Forelimb muscle (tissue), 1 donor: ENCODE data around the gene GPHN. TPM values are rescaled to one million over a fixed set of nuclear protein-coding genes. Genes with fewer than 3 reads are reported as not detected.
"Not testable (repeated sequence)": the region's sequence is repeated elsewhere in the genome, so short reads cannot be mapped to it uniquely, and the experiment has no call there.

Experiments
- DNase-seq: peaks from one replicate; pipeline ENCODE4 v3.0.0-alpha.2; 2013; ENCODE audit warnings: low read depth
- polyA plus RNA-seq: library from polyadenylated mRNA; unstranded; fragments of 120-200 nt; gene quantifications from one replicate; pipeline ENCODE4 v1.2.1, GENCODE V29; 2013; ENCODE audit not compliant: insufficient read length

Gene GPHN
- polyA plus RNA-seq, 1 donor = 13.0 TPM

DNA sequence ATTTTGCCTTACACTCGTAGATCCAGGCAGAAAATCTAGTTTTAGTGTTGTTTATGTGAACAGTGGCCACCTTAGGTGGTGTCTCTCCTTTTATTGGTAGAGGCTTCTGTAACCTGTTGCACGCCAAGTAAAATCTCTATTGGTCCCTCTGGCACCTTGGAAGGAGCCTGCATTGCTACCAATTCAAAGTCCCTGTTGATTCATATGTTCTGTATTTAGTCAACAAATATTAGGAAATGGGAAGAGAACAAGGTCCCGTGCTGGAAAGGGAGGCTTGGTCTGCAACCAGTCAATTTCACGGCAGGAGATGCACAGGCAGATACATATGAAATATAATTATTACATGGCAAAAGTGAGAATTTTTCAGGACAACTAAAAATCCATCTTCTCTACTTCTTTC lies 6.4 kb upstream of the GPHN start:
- no peak for DNase-seq

DNA sequence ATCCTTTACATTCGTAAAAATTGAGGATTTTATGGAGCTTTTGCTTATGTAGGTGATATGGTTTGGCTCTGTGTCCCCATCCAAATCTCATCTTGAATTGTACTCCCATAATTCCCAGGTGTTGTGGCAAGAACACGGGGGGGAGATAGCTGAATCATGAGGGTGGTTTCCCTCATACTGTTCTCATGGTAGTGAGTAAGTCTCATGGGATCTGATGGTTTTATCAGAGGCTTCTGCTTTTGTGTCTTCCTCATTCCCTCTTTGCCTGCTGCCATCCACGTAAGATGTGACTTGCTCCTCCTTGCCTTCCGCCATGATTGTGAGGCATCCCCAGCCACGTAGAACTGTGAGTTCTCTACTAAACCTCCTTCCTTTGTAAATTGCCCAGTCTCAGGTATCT lies 5.1 kb upstream of the GPHN start:
- not testable (repeated sequence) for DNase-seq

DNA sequence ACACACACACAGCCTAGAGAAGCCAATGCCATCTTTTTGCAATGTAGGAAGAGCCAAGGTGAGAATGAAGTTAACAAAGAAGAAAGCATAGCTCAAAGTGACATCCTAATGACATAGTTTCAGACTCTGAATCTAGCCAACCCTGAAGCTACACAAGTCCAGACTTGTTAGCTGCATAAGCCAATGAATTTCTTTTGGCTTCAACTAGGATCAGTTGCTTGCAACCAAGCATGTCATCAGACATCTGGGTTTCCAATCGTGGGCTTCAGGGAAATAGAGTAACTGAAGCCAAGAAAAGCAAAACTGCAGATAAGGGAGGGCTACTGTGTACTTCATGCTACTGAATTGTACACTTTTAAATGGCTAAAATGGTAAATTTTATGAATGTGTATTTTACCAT lies 4.4 kb upstream of the GPHN start:
- DNase-seq = no peak

DNA sequence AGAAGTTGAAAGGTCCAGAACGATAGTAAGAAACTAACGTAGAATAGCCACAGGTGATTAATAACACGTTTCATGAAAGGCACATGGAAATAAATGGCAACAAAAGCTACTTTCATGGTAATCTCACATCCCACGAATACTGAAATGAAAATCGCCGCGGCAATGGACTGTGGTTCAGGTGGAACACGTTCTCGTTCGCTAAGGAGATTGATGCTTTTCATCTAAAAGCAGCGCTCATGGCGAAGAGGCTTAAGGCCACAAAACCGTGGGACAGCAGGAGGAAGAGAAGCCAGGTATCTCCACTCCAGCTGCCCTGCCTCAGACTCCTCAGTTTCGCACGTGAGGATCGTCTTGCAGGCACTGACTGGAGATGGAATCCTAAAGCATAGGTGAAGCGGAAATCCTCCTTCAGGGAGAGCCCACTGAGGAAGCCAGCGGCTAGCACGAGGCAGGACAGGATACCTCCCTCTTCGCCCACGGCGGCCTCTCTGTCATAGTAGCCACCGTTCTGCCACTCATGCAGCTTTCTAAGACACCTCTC lies 696 bp upstream of the GPHN start:
- DNase-seq = no peak

DNA sequence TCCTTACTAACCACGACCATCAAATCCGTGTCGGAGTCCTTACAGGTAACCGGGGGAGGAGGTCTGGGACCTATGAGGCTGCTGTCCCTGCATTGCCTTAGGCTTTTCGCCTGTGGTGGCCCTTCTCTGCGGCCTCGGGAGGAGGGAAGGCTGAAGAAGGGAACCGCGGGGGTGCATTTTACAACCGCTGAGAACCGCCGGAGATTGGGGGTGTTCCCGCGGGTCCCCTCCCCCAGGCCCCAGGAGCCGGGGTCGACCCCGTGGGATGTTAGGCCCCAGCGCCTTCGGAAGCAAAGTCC lies 549 bp downstream of the GPHN start:
- no peak for DNase-seq

DNA sequence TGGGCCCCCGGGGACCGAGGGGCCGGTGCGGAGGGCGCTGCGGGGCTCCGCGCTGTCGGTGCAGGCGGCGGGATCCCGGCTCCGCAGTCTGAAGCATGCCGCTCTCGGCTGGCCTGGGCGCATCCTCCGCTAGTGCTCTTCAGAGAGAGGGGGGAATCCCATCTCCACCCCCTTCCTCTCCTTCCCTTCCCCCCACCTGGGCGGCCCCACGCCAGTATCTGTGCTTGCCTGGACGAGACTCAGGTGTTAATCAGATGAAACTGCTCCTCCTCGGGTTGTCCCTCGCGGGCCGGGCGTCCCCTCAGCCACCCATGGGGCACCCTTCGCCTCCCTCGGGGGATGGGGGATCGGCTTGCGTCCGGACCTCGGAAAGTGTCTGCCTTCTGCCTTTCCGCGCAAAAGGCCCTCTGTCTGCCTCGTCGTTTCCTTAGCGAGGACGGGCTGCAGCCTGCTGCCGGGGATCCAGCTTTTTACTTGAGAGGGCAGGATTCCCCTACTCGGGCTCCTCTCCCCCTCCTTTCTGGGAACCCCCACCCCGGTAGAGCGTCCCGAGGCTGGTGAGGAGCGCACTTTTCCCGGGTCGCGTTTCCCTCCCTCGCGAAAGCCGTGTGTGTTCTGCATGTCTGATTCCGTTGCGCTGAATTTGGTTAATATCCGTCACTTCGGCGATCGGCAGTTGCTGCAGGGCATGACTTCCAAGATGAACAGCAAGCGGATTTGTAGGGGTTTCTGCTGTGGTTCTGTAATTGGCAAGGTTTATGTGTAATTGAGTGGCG lies 1.1 kb downstream of the GPHN start:
- DNase-seq = no peak

DNA sequence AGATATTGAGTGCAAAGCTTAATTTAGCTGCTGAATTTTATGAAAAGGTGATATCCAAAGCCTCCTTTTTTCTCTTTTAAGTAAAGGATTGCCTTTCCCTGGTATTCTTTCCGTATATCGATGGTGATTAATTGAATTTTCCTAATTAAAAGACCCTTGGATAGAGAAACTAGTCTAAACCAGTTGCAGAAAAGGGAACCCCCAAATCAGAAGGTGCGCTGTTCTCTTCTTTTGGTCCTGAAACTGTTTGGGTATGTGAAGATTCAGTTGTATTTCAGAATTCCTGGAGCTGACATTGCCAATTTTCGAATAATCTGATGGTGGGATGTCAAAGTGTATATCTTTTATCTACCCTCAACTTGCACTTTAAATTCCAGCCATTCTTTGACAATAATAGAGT lies 1.9 kb downstream of the GPHN start:
- DNase-seq = no peak

DNA sequence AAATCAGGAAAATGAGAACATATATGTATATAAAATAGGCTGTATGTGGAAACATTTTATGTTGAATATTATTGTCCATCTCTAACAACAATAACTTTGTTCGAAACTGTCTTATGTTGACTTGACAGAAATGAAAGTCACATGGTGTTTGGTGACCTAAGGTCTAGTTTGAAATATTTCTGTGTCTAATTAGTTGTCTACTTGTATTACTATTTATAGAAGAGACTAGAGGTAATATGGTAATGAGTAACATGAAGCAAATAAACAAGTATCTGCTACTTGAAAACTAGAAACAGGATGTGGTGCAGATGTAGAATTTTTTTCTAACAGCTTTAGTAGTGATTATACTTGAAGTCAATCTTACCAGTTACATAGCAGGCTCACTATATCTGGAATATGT lies 3.9 kb downstream of the GPHN start:
- no peak for DNase-seq

DNA sequence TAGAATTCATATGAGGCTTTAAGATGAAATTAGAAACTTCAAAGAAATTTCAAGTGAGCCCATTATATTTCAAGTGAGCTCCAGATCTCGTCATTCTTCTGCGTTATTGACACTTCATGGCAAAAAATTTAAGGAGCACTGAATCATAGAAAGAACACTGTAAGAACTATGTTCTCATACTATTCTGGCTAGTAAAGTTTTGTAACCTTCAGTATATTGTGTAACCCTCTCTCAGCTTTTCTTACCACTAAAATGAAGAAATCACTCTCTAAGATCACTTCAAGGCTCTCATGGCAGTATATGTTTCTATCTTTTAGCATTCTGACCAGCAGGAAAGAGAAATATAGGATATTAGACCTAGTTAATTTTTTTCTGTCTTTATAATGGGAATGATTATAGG lies 6.3 kb downstream of the GPHN start:
- no peak for DNase-seq

DNA sequence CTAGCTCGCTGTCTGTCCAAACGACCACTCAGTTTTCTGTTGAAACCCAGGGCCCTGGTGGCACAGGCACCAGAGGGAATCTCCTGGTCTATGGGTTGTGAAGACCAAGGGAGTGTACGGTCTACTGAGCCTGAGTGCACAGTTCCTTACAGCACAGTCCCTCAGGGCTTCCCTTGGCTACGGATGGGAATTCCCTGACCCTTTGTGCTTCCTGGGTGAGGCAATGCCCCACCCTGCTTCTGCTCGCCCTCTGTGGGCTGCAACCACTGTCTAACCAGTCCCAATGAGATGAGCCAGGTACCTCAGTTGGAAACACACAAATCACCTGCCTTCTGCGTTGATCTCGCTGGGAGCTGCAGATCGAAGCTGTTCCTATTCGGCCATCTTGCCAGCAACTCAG lies 22.6 kb downstream of the GPHN start:
- no peak for DNase-seq

DNA sequence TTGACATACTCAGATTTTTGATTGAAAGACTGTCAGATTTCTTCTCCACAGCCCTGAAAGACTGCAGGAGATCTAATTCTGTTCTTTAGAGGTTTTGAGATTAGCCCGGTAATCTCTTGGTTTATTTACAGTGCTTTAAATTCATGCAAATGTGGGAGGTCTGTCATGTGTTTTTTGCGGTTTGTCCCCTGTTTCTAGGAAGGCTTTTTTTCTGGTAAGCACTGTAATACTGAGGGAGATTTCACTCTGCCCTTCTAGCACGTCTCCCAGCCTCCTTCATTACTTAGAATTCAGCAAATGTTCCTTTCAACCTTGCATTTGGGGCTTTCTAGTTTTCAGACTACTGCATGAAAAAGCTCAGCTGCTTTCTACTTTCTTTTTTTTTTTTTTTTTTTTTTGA lies 31.1 kb downstream of the GPHN start:
- DNase-seq = no peak

DNA sequence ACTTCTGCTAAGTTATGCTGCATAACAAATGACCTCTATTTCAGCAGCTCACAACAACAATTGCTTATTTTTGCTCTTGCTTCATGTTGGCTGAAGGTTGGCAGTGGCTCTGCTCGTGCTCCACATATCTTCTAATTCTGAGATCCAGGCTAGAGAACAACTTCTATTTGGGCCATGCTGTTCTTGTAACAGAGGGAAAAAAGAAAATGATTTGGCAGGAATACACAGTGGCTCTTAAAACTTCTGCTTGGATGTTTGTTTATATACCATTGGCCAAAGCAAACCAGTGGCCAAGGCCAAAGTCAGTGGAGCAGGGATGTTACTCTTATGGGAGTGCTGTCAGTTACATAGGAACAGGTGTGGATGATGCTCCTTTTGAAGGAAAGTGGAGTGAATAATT lies 32.1 kb downstream of the GPHN start:
- DNase-seq = no peak

DNA sequence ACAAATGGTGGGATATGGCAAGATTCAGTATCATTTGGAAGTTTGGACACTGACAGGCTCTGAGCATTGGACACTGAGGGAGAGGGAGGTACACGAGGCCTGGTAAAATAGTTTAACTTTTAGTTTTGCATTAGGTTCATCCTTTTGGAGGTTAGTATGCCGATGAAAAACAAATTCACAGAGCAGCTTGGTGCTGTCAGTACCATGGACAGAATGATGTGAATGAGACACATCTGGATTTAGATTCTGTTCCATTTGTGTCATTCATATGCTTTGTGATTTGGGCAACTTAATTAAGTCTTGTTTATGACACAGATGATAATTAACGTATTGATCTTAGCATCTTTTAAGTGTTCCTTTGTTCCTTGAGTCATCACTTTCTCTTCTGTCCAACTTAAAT lies 33.7 kb downstream of the GPHN start:
- no peak for DNase-seq

DNA sequence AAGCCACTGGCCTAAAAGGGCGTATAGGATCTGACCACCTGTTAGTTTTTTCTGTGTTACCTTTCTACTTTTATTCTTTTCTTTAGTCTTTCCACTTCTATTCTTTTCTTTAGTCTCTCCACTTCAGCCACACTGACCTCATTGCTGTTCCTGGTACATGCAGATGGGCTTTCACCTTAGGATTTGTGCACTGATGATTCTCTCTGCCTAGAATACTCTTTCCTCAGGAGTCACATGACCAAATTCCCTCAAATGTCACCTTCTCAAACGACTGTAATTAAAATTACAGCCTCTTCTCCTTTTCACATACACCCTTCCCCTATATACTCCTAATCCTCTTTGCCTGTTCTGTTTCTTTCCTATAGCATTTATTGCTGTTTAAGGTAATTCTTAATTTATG lies 36.0 kb downstream of the GPHN start:
- DNase-seq = no peak

DNA sequence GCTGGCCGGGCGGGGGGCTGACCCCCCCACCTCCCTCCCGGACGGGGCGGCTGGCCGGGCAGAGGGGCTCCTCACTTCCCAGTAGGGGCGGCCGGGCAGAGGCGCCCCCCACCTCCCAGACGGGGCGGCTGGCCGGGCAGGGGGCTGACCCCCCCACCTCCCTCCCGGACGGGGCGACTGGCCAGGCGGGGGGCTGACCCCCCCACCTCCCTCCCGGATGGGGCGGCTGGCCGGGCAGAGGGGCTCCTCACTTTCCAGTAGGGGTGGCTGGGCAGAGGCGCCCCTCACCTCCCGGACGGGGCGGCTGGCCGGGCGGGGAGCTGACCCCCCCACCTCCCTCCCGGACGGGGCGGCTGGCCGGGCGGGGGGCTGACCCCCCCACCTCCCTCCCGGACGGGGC lies 37.2 kb downstream of the GPHN start:
- DNase-seq = not testable (repeated sequence)

DNA sequence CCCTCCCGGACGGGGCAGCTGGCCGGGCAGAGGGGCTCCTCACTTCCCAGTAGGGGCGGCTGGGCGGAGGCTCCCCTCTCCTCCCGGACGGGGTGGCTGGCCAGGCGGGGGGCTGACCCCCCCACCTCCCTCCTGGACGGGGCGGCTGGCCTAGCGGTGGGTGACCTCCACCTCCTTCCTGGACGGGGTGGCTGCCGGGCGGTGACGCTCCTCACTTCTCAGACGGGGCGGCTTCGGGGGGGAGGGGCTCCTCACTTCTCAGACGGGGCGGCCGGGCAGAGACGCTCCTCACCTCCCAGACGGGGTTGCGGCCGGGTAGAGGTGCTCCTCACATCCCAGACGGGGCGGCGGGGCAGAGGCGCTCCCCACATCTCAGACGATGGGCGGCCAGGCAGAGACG lies 37.8 kb downstream of the GPHN start:
- DNase-seq = not testable (repeated sequence)

DNA sequence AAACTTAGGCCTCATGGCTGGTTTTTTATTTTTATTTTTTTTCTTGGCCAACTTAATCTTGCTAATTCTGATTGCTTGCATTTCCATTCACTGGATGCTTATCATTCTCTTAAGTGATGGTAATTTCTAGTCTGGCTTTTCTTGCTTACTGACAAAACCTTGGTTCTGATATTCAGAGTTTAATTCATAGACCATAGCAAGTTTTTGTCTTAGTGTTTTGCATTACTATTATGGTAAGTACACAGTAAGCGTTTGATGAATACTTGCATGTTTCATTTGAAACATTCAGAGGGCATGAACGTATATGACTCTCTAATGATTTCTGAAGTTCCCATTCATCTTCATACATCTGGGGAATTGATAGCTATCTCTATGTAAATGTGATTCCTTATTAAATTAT lies 55.8 kb downstream of the GPHN start:
- DNase-seq = no peak

DNA sequence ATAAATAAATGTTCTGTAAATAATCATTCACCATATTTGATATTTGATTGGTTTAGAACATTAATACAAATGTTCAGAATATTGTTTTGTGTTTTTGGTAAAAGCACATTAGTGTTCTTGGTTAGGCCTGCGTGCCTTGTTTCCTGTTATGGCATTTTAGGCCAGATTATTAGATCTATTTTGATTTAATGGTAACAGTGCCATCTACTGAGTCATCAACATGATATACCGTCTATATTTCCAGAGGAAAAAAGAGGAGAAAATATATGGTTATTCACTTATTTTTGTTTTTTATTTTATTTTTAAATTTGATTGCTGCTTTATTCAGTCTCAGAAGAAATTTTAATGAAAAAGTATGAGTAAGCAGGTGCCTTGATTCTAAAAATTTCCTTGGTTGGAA lies 60.3 kb downstream of the GPHN start:
- DNase-seq = no peak

DNA sequence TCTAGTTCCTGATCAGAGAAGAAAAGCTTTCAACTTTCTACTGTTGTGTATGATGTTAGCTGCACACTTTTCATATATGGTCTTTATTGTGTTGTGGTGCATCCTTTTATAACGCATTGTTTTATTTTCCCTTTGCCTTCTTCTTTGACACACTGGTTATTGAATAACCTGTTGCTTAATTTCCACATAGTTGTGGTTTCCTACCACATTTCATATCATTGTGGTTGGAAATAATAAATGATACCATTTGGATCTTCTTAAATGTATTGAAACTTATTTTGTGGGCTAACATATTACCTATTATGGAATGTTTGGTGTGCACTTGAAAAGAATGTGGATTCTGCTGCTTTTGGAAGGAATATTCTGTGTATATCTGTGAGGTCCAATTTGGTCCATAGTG lies 64.9 kb downstream of the GPHN start:
- no peak for DNase-seq

DNA sequence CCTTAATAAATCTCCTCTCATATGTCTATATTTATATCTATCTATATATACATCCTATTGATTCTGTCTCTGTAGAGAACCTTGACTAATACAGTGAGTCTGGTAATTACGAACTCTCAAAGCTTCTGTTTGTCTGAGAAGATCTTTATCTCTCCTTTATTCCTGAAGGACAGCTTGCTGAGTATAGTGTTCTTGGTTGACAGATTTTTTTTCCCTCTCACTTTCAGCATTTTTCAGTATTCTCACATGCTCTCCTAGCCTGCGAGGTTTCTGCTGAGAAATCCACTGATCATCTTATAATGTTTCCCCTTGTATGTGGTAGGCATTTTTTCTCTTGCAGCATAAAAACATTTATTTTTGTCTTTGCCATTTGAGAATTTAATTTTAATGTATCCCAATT lies 67.1 kb downstream of the GPHN start:
- DNase-seq = no peak

DNA sequence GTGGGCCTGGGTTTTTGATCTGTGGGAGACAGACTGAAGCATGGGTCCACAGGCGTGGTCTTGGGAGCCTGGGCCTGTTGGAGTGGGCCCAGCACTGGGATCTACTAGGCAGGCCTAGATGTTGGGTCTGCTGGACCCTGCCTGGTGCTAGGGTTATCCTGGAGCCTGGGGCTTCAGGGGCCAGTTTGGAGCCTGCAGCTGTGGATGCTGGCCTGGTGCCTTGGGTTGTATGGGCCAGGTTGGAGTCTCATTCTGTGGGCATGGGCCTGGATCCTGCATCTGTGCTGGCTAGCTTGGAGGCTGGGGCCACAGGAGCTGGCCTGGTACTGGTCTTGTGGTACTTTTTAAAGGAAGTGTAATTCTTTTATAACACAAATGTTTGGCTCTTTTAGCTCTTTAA lies 68.0 kb downstream of the GPHN start:
- no peak for DNase-seq

DNA sequence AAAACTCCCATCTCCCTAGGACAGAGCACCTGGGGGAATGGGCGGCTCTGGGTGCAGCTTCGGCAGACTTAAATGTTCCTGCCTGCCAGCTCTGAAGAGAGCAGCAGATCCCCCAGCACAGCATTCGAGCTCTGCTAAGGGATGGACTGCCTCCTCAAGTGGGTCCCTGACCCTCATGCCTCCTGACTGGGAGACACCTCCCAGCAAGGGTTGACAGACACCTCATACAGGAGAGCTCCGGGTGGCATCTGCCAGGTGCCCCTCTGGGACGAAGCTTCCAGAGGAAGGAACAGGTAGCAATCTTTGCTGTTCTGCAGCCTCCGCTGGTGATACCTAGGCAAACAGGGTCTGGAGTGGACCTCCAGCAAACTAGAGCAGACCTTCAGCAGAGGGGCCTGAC lies 79.8 kb downstream of the GPHN start:
- not testable (repeated sequence) for DNase-seq

DNA sequence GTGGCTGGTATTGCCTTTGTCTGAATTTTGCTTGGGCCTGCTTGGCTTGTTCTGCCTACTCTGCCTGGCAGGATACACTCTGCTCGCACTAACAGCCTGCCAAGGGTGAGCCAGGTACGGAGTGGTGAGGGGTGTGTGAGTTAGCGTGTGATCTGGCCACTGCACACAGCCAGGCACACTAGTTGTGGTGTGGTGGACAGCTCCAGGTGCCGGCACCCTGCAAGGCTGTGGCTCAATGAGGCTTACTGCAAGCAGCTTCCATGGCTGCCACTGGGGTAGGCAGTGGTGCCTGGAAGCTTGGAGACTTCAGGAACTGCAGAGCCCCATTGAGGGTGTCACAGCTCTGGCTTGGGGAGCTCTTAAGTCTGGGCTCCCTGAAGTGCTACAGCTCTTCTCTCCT lies 87.4 kb downstream of the GPHN start:
- DNase-seq = no peak
